ENCODE data around the gene EPHB6. TPM values are rescaled to one million over a fixed set of nuclear protein-coding genes. Genes with fewer than 3 reads are reported as not detected.

The EPHB6 gene
- total RNA-seq, 4 donors from 2014 or later: 15.2 to 40.4 (median 26.1) TPM

DNA sequence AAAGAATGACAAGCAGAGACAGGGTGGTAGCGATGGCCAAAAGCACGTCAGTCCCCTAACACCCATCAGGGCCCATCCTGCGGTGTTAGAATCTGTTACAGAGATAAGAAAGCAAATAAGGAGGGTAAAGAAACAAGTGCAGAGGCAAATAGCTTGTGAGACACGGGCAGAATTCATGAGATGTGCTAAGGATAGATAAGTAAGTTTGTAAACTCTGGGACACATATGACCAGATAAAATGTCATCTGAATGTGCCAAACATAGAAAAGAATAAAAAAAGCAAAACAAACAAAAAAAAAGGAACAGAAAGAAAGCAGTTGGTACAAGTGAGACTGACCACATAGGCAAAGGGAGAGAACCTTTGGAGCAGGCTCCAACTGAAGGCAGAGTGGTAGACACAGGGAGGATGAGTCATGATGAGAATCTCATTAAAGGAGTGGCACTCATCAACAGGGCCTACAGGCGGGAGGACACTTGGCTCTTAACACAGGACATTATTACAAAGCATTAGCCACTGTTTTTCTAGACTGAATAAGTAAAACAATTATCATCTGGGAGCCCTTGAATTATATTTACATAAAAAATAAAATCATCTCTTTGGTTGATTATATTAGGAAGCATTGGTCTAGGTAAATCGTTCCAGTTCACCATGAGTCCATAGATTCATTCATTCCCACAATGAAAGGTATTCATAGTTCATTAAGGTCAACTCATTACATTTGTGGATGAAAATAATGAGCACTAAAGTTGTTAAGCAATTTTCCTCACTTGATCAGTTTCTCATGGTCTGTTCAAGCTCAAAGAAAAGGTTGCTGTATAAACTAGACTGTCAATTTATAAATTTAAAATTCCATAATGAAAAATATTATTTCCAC is 21.5 kb upstream of the EPHB6 start:
- Histone ChIP-seq H3K9me3 (no peaks in the 10 kb centered on the region), H3K4me3 (no peak overlapping the region), H3K27ac (no peak overlapping the region), H3K4me1 (no peaks in the 10 kb centered on the region), H3K36me3 (no peaks in the 10 kb centered on the region), H3K27me3 (no peaks in the 10 kb centered on the region)
- intact Hi-C loops (cut with DNase I): no loop called here
- 60 to 65% methylated on average over 6 of the region's 6 CpGs for WGBS, 2 donors
- no peak for DNase-seq
- TF ChIP-seq, protein P1, sequence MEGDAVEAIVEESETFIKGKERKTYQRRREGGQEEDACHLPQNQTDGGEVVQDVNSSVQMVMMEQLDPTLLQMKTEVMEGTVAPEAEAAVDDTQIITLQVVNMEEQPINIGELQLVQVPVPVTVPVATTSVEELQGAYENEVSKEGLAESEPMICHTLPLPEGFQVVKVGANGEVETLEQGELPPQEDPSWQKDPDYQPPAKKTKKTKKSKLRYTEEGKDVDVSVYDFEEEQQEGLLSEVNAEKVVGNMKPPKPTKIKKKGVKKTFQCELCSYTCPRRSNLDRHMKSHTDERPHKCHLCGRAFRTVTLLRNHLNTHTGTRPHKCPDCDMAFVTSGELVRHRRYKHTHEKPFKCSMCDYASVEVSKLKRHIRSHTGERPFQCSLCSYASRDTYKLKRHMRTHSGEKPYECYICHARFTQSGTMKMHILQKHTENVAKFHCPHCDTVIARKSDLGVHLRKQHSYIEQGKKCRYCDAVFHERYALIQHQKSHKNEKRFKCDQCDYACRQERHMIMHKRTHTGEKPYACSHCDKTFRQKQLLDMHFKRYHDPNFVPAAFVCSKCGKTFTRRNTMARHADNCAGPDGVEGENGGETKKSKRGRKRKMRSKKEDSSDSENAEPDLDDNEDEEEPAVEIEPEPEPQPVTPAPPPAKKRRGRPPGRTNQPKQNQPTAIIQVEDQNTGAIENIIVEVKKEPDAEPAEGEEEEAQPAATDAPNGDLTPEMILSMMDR (IDR thresholded peaks at IDR 0.05): no peak
- no peak for TF ChIP-seq POLR2A (IDR thresholded peaks at IDR 0.05)

DNA sequence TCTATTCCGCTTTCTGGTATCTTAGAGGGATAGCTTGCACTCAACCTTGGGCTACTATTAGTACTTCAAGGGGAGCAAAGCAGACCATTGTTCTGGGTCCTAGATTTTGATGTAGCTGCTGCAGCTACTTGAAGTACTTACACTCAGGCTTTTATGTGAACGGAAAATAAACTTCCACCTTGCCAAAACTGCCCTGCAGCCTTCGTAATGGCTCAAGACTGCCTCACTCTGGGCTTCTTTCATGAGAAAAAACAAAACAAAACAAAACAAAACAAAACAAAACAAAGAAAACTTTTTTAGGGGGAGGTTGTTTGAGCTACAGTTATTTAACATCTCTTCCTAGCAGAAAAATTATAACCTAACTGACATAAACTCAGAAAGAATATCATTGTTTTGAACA is 19.4 kb upstream of the EPHB6 start:
- no peaks in the 10 kb centered on the region for H3K4me1 ChIP-seq
- H3K9me3 ChIP-seq: no peaks in the 10 kb centered on the region
- H3K27ac ChIP-seq: no peak overlapping the region
- H3K27me3 ChIP-seq: no peaks in the 10 kb centered on the region
- TF ChIP-seq, protein P1 (IDR thresholded peaks at IDR 0.05): no peak
- no peak for TF ChIP-seq POLR2A (IDR thresholded peaks at IDR 0.05)
- H3K4me3 ChIP-seq: no peak overlapping the region
- DNase-seq: no peak
- no peaks in the 10 kb centered on the region for H3K36me3 ChIP-seq
- WGBS, 2 donors: 35 to 45% methylated on average over 3 of the region's 3 CpGs
- intact Hi-C loops (cut with DNase I): no loop called here

DNA sequence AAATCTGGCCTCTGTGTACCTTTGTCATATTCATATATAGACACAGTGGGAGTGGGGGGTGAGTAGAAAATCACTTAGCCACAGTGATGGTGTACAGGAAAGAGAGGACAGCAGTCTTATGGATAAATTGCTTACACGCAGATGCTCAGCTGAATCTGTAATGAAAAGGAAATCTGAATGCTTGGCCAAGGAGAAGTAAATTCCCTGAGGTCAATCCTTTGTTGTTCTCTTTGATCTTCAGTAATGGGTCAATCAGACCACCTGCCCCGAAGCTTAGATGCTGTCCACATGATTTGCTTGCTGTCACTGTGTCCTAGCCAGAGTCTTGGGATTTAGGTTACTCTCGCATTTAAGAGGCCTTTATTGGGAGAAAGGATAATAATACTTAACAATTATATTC is 18.4 kb upstream of the EPHB6 start:
- DNase-seq: no peak
- H3K27me3 ChIP-seq: no peaks in the 10 kb centered on the region
- H3K36me3 ChIP-seq: no peaks in the 10 kb centered on the region
- H3K4me3 ChIP-seq: no peak overlapping the region
- intact Hi-C loops (cut with DNase I): no loop called here
- no peak for TF ChIP-seq POLR2A (IDR thresholded peaks at IDR 0.05)
- TF ChIP-seq, protein P1 (IDR thresholded peaks at IDR 0.05): no peak
- H3K4me1 ChIP-seq: no peaks in the 10 kb centered on the region
- WGBS, 2 donors: 85 to 87% methylated on average over 3 of the region's 3 CpGs
- no peaks in the 10 kb centered on the region for H3K9me3 ChIP-seq
- no peak overlapping the region for H3K27ac ChIP-seq

DNA sequence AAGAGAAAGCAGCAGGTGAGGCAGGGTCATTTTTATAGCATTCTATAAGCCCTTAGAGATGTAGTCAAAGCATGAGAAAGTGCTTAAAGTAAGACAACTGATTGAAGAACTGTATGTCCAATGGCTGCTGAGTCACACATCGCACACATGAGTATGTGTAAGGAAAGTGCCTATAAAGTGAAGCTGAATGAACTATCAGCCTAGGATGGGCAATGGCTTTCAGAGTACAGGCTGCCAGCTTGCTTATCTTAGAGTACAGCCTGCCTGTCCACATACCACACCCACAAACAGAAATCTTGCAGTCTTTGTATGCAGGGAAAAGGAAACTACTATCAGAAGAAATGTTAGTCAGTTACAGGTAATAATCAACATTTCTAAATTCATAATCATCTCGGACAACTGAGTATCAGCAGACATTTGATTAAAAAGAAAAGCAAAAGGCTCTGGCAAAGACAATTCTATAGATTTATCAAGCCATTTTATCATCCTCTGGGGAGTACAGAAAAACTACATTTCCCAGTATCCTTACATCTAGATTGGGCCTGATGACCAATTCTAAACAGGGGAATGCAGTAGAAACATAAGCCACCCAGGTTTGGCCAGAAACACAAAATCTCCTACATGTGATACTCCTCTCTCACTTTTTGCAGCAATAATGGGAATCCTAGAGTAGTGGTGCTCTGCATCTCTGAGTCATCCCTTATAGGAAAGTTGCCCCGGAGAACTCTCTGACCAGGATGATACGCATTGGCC is 16.2 kb upstream of the EPHB6 start:
- TF ChIP-seq, protein P1 (IDR thresholded peaks at IDR 0.05): no peak
- no peak for TF ChIP-seq POLR2A (IDR thresholded peaks at IDR 0.05)
- H3K4me3 ChIP-seq: no peak overlapping the region
- H3K27me3 ChIP-seq: no peaks in the 10 kb centered on the region
- H3K27ac ChIP-seq: no peak overlapping the region
- no peaks in the 10 kb centered on the region for H3K9me3 ChIP-seq
- no peak for DNase-seq
- H3K4me1 ChIP-seq: no peaks in the 10 kb centered on the region
- intact Hi-C loops (cut with DNase I): no loop called here
- no peaks in the 10 kb centered on the region for H3K36me3 ChIP-seq
- WGBS, 2 donors: 67% methylated on average over 4 of the region's 4 CpGs

DNA sequence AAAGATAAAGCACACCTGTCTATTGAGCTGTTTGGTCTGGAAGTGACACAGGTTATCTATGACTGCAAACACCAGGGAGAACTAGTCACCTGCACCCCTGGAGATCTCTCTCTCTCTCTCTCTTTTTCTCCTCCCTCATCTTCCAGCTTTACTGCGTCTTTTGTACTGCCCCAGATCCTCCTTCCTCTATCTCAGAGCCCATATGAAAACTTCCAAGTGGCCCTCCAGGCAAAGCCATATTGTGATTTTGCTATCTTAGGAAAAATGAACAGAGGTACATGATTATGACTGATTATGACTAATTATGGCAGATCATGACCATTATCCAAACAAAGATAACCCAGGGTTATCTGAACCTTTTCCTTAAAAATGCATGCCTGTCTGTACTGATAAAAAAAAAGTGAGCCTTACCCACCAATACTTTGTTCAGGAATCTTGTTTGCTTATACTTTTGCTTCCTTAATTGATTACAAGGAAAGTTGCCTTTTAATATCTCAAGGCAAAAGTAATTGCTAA is 12.6 kb upstream of the EPHB6 start:
- 67 to 75% methylated on average over 1 of the region's 1 CpG for WGBS, 2 donors
- H3K9me3 ChIP-seq: no peaks in the 10 kb centered on the region
- no peak overlapping the region for H3K4me3 ChIP-seq
- intact Hi-C loops (cut with DNase I): no loop called here
- no peaks in the 10 kb centered on the region for H3K4me1 ChIP-seq
- DNase-seq: no peak
- H3K27me3 ChIP-seq: no peaks in the 10 kb centered on the region
- TF ChIP-seq, protein P1 (IDR thresholded peaks at IDR 0.05): no peak
- no peak for TF ChIP-seq POLR2A (IDR thresholded peaks at IDR 0.05)
- no peaks in the 10 kb centered on the region for H3K36me3 ChIP-seq
- no peak overlapping the region for H3K27ac ChIP-seq
